Effector CD8-positive, alpha-beta T cell (primary cell): ENCODE data around the gene TRIM7.
"Not testable (repeated sequence)": the region's sequence is repeated elsewhere in the genome, so short reads cannot be mapped to it uniquely, and the experiment has no call there.

ENCODE experiments used
- DNase-seq: peaks from one replicate; lab custom pipeline; 2025; lab: John Stamatoyannopoulos, UW

TRIM7 gene

GRCh38 chr5:181193656-181194055 lies 11.3 kb downstream of the TRIM7 start:
- DNase-seq, result no peak

GRCh38 chr5:181192337-181193046 lies 12.5 kb downstream of the TRIM7 start:
- no peak for DNase-seq

GRCh38 chr5:181191526-181192336 lies 13.3 kb downstream of the TRIM7 start:
- no peak for DNase-seq

GRCh38 chr5:181190711-181191525 lies 14.1 kb downstream of the TRIM7 start:
- no peak for DNase-seq

GRCh38 chr5:181189962-181190710 lies 14.9 kb downstream of the TRIM7 start:
- no peak for DNase-seq

GRCh38 chr5:181189363-181189961 lies 15.5 kb downstream of the TRIM7 start:
- no peak for DNase-seq

- DNase-seq, result no peak
Observed at GRCh38 chr5:181188700-181189362, 16.2 kb downstream of the TRIM7 start.

- no peak for DNase-seq
Observed at GRCh38 chr5:181187500-181188213, 17.3 kb downstream of the TRIM7 start.

GRCh38 chr5:181186986-181187499 lies 18.0 kb downstream of the TRIM7 start:
- DNase-seq, result no peak

GRCh38 chr5:181186022-181186421 lies 19.0 kb downstream of the TRIM7 start:
- no peak for DNase-seq

GRCh38 chr5:181185560-181185959 lies 19.4 kb downstream of the TRIM7 start:
- no peak for DNase-seq

GRCh38 chr5:181184845-181185216 lies 20.2 kb downstream of the TRIM7 start:
- no peak for DNase-seq

GRCh38 chr5:181182651-181183050 lies 22.3 kb downstream of the TRIM7 start:
- DNase-seq, result no peak

GRCh38 chr5:181181650-181182565 lies 23.1 kb downstream of the TRIM7 start:
- no peak for DNase-seq

- not testable (repeated sequence) for DNase-seq
Observed at GRCh38 chr5:181177559-181177958, 27.4 kb downstream of the TRIM7 start.

- DNase-seq, result no peak
Observed at GRCh38 chr5:181176254-181176952, 28.6 kb downstream of the TRIM7 start.

GRCh38 chr5:181173420-181174342 lies 31.3 kb downstream of the TRIM7 start:
- no peak for DNase-seq
